Measurements from ENCODE around the gene GNA12.

DNA sequence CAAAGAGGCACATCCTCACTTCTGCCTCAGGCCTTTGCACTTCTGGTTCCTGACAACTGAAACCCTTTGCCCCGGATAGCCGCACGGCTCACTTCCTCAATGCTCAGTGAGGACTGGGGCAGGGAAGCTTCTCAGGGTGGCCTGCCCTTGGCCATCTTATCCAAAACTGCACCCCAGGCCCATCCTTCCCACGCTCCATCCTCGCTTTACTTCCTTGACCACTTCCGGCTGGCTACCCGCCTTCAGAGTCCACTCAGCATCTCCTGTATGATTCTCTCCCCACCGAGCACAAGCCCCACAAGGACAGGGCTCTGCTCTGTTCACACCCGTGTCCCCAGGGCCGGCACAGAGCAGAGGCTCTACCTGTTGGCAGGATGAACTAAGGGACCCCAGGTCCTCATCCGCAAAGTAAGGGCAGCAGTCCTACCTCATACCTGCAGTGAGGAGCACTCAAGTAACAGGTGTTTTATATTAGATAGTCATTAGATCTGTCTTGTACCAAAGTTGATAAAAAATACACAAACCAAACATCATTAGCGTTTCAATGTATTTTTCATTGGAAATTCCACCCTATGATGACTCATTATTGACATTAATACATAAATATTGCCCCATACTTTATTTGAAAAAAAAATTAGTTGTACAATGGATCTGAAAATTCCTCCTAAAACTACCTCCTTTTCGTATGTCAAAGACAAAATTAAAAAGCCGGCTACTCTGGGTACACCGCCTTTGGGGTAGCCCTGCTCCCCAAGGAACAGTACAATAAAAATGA is 35.0 kb downstream of the GNA12 start:
- TF ChIP-seq GATA2 (IDR thresholded peaks at IDR 0.05; ENCODE audit: low read depth, low read length) (no peak), GATA3 (IDR thresholded peaks at IDR 0.05; ENCODE audit: low read depth, low read length) (no peak)

Measured in SH-SY5Y (cell line).